Hepatocyte (in vitro differentiated cells): Measurements from ENCODE around the gene CARMIL3.

ENCODE experiments used
- CTCF ChIP-seq: fragments of 200-600 bp; sonication (generic); IDR thresholded peaks from 2 replicates; pipeline ENCODE4 v1.5.1; 2016; ENCODE audit warnings: antibody characterized with exemption, mild to moderate bottlenecking; ENCODE audit not compliant: poor library complexity
- EZH2 ChIP-seq: fragments of 200-600 bp; sonication (generic); IDR thresholded peaks from 2 replicates; pipeline ENCODE4 v1.6.1; 2016; ENCODE audit warnings: antibody characterized with exemption, mild to moderate bottlenecking, borderline replicate concordance
- EZH2phosphoT487 ChIP-seq: fragments of 200-600 bp; sonication (generic); IDR thresholded peaks from one replicate; pipeline ENCODE4 v1.6.1; 2018; ENCODE audit warnings: antibody characterized with exemption, mild to moderate bottlenecking, low read depth, moderate library complexity; ENCODE audit not compliant: unreplicated experiment, severe bottlenecking

GRCh38 chr14:24058260-24058950 lies 6.6 kb downstream of the CARMIL3 start:
- peak; percentile 66 for TF ChIP-seq CTCF
- TF ChIP-seq EZH2 = no peak
- no peak for TF ChIP-seq EZH2phosphoT487
